MM.1S (cell line): ENCODE measurements around the gene ACAD11.

Experiments
- CTCF ChIP-seq: fragments of 300-600 bp; sonication (generic); IDR thresholded peaks from 2 replicates; pipeline ENCODE4 v1.5.1; 2016; ENCODE audit warnings: antibody characterized with exemption, low read length, mixed read lengths
- EZH2 ChIP-seq: fragments of 300-600 bp; sonication (generic); optimal IDR thresholded peaks from 2 replicates; pipeline ENCODE3; 2017; ENCODE audit warnings: low read depth, mild to moderate bottlenecking, antibody characterized with exemption, low read length, mixed read lengths
- EZH2phosphoT487 ChIP-seq: fragments of 300-600 bp; sonication (generic); IDR thresholded peaks from 2 replicates; pipeline ENCODE4 v1.6.1; 2018; ENCODE audit warnings: antibody characterized with exemption, low read length

- no peak for TF ChIP-seq CTCF
- no peak for TF ChIP-seq EZH2phosphoT487
- no peak for TF ChIP-seq EZH2
Observed at GRCh38 chr3:132568422-132568821, 91.2 kb downstream of the ACAD11 start.
